ES-I3 (cell line): ENCODE data around the gene DPYSL5.

ENCODE experiments used
- H3K36me3 ChIP-seq: 2 replicates; pipeline ENCODE4 v1.6.1; 2013; ENCODE audit warnings: mild to moderate bottlenecking, low read length, control low read depth, moderate library complexity; ENCODE audit not compliant: insufficient read depth
- H3K4me1 ChIP-seq: 2 replicates; pipeline ENCODE4 v1.6.1; 2013; ENCODE audit warnings: mild to moderate bottlenecking, control low read depth, low read length; ENCODE audit not compliant: insufficient read depth
- H3K9ac ChIP-seq: 2 replicates; pipeline ENCODE4 v1.6.1; 2013; ENCODE audit warnings: low read depth, mild to moderate bottlenecking, low read length, moderate library complexity
- H3K9me3 ChIP-seq: 2 replicates; pipeline ENCODE4 v1.6.1; 2013; ENCODE audit warnings: mild to moderate bottlenecking, low read length, moderate library complexity; ENCODE audit not compliant: control insufficient read depth, insufficient read depth

Gene DPYSL5

DNA sequence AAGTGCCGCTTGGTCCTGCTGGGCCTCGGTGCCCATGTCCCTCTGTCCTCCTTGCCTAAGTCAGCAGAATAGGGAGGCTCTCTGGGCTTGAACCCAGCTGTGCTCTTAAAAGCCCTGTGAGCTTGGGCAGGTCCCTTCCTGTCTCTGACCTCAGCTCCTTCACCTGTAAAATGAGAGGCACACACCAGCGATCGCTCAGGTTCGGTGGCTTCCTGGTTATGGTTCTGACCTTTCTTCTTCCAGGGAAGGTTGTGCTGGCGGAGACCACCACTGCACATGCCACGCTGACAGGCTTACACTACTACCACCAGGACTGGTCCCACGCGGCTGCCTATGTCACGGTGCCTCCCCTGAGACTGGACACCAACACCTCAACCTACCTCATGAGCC is 86.4 kb downstream of the DPYSL5 start:
- Histone ChIP-seq H3K4me1 (no peaks in the 10 kb centered on the region), H3K9ac (no peak overlapping the region), H3K9me3 (no peaks in the 10 kb centered on the region), H3K36me3 (no peaks in the 10 kb centered on the region)

DNA sequence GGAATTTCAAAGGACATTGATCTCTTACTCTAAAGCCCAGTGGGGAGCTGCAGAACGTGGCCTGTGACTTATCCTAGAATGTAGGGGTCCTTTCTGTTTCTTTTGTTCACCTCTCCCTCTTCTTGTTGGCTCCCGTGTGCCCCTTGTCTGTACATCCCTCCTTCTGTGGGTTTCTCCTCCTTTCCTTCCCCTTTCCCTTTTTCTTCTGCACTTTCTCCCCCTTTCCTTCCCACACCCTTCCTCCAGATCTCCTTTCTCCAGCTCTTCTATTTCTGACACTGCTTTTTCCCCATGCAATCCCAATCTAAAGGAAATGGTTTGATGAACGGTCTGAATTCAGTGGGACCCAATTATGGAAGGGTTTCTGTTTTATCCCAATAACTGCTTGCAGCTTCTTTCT is 87.1 kb downstream of the DPYSL5 start:
- no peaks in the 10 kb centered on the region for H3K36me3 ChIP-seq
- no peaks in the 10 kb centered on the region for H3K4me1 ChIP-seq
- no peak overlapping the region for H3K9ac ChIP-seq
- no peaks in the 10 kb centered on the region for H3K9me3 ChIP-seq

DNA sequence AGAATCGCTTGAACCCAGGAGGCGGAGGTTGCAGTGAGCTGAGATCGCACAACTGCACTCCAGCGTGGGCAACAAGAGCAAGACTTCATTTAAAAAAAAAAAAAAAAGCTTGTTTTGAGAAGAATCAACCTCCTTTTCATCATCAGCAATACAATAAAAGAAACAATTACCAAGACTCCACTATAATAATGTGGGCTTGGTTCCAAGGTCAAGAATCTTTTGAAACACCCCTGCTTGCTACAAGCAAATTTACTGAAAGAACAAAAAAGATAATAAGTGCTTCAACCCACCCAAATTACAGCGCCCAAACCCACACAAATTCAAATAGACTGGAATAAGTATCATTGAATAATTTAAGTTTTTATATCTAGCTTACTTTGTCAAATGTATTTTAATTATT is 88.9 kb downstream of the DPYSL5 start:
- H3K4me1 ChIP-seq: no peaks in the 10 kb centered on the region
- no peaks in the 10 kb centered on the region for H3K36me3 ChIP-seq
- no peak overlapping the region for H3K9ac ChIP-seq
- no peaks in the 10 kb centered on the region for H3K9me3 ChIP-seq

DNA sequence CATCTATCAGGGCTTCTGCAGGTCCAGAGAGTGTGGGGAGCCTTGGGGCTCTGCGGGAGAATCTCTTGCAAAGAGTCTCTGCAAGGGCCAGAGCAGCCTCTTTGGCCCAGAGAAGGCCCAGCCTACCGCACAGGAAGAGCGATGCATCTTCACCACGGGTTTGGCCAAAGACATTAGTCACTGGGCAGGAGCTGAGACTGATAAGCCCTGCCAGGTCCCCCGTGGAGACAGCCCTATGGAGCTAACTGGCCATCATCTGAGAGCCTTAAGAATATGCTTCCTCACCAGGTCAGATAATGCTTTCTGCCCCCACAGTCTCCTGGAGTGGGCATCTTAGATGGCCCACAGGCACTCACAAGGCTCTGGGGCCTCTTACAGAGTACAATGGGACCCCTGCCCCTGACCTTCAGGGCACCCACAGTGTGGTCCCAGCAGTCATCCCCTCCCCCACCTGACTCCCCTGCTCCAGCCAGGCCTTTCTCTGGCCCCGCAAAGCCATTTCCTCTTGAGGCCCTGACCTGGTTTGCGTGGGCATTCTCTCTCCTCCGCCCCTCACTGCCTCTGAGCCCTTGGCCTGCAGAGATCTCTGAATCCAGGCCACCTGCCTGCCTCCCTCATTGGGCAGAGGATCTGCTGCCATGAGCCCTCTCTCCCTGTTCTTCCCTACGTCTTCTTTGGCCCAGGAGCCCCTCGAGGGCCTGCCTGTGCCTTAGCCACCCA is 90.6 kb downstream of the DPYSL5 start:
- Histone ChIP-seq H3K4me1 (no peaks in the 10 kb centered on the region), H3K9me3 (no peaks in the 10 kb centered on the region), H3K9ac (no peak overlapping the region), H3K36me3 (no peaks in the 10 kb centered on the region)

DNA sequence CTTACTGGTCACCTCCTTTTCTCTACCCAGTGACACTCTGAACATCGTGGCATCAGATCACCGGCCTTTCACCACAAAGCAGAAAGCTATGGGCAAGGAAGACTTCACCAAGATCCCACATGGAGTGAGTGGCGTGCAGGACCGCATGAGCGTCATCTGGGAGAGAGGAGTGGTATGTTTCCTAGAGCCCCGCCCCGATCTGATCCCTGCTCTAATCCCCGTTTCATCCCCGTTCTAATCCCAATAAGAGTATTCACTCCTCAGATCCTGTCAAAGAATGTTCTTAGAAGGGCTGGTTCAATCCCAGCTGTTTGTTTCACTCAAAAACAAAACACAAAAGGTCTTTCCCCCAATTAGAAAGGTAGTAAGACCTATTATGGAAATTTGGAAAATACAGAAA is 92.1 kb downstream of the DPYSL5 start:
- Histone ChIP-seq H3K9me3 (no peaks in the 10 kb centered on the region), H3K36me3 (no peaks in the 10 kb centered on the region), H3K4me1 (no peaks in the 10 kb centered on the region)

DNA sequence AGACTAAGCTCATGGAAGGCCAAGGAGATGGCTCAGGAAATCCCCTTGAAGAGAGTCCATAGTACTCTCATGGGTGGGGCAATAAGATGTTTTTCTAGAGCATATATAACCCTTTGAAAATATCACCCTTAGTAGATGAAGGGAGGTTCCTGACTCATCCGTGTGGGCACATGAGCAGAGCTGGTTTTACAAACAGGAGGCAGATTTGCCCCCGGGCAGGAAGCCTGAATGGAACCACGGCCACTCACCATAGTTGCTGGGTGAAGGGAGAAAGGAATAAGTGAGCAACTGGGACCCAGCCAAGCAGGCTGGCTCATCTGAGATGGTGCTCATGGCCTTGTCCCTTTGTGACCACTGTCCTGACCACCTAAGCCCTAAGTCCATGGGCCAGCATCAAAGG is 93.6 kb downstream of the DPYSL5 start:
- Histone ChIP-seq H3K9me3 (no peaks in the 10 kb centered on the region), H3K9ac (no peak overlapping the region), H3K4me1 (no peaks in the 10 kb centered on the region), H3K36me3 (no peaks in the 10 kb centered on the region)

More for the DNA sequence above, 92.1 kb downstream of the DPYSL5 start:
- no peak overlapping the region for H3K9ac ChIP-seq

DNA sequence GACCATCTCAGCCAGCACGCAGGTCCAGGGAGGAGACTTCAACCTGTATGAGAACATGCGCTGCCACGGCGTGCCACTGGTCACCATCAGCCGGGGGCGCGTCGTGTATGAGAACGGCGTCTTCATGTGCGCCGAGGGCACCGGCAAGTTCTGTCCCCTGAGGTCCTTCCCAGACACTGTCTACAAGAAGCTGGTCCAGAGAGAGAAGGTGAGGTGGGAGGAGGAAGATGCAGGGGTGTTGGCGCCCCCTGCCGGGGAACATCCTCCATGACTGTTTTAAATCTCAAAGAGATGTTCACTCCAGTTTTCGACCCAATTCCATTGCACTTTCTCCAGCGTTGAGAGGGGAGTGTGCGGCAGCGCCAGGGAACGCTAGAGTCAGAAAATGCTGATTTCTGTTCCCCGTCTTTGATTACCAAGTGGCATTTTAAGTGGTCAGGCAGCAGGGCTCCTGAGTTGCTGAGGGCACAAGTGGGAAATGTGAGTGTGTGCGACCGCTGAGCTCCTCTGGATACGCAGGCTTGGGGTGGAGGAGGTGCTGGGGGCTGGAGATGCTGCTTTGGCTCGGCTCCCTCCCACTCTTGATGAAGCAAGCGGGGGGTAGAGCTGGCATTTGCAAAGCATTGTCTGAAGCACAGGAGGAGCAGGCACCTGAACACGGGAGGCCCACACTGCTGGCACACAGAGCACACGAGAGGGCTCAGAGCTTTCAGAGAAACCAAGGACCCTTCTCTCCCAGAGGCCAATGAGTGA is 94.8 kb downstream of the DPYSL5 start:
- Histone ChIP-seq H3K9ac (peak overlapping the region; percentile 8; the same call in 1 of the 2 replicates), H3K4me1 (no peaks in the 10 kb centered on the region; the same call in 1 of the 2 replicates), H3K36me3 (no peaks in the 10 kb centered on the region), H3K9me3 (no peaks in the 10 kb centered on the region)

DNA sequence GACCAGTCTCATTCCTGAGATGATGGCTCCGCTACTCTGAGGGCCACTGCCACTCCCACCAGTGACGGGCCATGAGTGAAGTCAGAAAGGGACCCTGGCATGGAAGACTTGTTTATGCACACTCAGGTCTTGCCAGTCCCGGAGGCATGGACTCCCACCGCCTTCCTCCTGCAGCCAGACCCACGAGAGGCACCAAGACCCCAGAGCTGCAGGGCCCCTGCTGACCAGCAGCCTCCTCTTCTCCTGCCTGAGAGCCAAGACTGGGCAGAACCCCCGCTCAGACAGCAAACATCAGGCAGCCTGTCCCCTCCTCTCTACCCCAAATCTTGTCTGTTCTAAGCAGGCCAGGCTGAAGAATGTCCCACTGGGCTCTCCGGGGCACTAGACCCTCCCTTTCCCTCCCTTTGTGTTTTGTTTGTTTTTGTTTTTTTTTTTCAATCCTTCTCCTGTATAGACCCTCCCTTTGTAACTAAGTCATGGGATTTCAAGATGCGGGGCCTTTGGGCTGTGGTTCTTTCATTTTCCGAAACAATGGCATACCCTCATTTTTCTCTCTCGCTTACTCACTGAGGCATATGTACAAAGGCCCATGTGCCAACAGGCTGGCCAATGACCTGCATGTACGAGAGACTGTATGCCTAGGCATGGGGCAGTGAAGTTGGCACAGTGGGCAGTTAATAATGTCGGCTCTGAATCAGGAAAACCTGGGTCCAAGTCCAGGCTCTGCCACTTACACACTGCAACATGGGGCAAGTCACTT is 98.2 kb downstream of the DPYSL5 start:
- Histone ChIP-seq H3K4me1 (no peaks in the 10 kb centered on the region; the same call in 1 of the 2 replicates), H3K36me3 (no peaks in the 10 kb centered on the region), H3K9me3 (no peaks in the 10 kb centered on the region), H3K9ac (no peak overlapping the region)

DNA sequence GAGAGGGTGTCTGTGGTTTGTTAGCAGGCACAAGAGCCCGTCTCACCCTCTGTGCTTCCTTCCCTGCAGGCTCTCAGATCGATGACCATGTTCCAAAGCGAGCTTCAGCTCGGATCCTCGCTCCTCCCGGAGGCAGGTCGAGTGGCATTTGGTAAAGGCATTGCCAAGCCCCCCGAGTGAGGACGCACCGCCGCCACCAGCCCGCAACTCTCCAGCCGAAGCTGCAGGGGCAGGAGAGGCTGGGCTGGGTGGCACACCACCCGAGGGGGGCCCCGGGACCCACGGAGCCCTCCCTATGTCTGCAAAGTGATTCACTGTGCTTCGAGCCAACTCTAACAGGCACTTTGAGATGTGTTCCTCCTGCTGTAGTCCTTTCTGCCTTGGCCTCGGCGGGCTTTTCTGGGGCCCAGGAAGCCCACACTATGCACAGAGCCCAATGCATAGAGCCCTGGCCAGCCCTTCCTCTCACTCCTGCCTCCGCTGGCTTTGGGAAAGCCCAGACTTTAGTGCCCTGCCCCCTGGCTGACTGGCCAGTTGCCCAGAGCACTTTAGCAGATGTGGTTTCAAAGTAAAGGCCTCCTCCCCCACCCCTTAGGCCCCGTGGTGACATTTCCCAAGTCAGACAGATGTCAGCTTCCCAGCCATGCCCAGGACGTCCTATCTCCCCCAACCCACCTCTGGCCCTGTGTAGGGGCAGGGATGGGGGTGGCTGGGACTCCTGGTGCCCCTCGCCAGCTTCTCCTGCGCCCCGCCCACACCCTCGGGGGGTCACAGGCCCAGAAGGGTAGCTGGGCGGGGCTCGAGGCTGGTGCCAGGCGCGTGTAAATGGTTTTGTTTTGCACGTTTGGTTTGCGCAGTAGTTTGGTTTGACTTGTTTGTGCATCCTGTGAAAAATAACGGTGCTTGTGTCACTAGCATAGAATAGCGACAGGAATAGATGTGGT is 99.2 kb downstream of the DPYSL5 start:
- no peaks in the 10 kb centered on the region for H3K36me3 ChIP-seq
- no peaks in the 10 kb centered on the region for H3K9me3 ChIP-seq
- H3K4me1 ChIP-seq: no peaks in the 10 kb centered on the region; the same call in 1 of the 2 replicates
- H3K9ac ChIP-seq: no peak overlapping the region

DNA sequence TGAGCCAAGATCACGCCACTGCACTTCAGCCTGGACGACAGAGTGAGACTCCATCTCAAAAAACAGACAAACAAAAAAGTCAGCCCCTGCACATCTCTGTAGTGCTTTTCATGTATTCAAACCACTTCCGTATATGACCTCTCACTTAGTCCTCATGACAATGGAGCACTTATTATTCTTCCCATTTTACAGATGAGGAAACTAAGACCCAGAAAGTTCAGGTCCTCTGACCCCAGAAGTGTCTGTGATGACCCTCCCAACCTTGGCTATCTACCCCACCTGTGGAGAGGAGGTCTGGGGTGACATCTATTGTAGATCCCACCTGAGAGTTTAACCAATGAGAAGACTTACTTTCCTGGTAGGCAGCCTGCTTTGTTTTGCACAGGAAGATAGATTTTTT is 100.9 kb downstream of the DPYSL5 start:
- no peak overlapping the region for H3K9ac ChIP-seq
- H3K36me3 ChIP-seq: no peaks in the 10 kb centered on the region
- no peaks in the 10 kb centered on the region; the same call in 1 of the 2 replicates for H3K4me1 ChIP-seq
- no peaks in the 10 kb centered on the region for H3K9me3 ChIP-seq

DNA sequence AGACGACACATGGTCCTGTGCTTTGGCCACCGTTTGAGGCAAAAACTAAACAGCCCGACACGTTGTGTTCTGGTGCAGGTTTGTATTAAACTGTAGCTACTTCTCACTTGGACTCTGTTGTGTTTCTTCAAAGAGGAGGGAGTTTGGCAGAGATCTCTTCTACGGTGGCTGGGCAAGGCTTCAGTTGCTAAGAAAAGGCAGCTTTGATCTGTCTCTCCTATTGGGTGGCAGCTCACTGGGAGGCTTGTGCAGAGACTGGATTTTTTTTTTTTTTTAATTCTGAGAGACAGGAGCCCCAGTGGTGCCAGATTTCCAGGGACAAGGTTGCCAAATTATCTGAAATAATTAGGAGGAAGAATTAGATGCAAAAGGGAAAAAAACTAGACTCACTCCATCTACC is 102.3 kb downstream of the DPYSL5 start:
- Histone ChIP-seq H3K9me3 (no peaks in the 10 kb centered on the region), H3K4me1 (no peaks in the 10 kb centered on the region; the same call in 1 of the 2 replicates), H3K36me3 (no peaks in the 10 kb centered on the region), H3K9ac (no peak overlapping the region)

DNA sequence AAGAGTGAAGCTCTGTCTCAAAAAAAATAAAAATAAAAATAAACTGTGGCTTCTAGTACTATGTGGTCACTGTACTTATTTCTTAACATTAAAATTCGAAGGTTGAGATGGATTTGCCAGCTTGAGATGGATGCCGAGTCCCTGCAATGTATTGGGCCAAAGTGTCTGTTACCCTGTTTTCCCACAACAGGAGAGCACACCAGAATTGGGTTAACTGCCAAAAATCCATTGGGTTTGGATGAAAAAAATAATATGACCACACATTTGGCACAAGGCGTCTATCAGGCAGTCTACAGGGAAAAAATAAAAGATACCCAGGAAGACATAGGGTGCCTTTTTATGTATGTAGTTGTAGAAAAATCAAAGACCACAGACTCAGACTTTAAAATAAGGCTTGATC is 103.3 kb downstream of the DPYSL5 start:
- Histone ChIP-seq H3K9me3 (no peaks in the 10 kb centered on the region), H3K9ac (no peak overlapping the region), H3K36me3 (no peaks in the 10 kb centered on the region), H3K4me1 (no peaks in the 10 kb centered on the region; the same call in 1 of the 2 replicates)

DNA sequence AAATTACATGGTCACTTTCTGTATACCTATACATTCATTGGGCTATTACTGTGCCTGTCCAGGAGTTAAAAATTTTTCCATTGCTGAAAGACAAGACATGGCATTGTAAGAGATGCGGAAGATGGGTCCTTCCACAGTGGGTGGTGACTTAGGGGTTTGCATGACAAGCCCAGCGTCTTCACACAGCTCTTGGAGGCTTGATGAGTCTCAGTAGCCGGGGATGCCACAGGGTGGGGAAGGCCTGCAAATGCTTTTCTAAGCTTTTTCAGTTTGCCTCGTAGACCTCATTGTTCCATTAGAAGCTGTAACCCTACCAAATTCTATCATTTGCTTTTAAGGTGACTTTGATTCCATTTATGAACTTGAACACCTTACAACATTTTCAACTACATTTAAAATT is 104.4 kb downstream of the DPYSL5 start:
- H3K9ac ChIP-seq: no peak overlapping the region
- no peaks in the 10 kb centered on the region for H3K4me1 ChIP-seq
- no peaks in the 10 kb centered on the region for H3K9me3 ChIP-seq
- H3K36me3 ChIP-seq: no peaks in the 10 kb centered on the region

DNA sequence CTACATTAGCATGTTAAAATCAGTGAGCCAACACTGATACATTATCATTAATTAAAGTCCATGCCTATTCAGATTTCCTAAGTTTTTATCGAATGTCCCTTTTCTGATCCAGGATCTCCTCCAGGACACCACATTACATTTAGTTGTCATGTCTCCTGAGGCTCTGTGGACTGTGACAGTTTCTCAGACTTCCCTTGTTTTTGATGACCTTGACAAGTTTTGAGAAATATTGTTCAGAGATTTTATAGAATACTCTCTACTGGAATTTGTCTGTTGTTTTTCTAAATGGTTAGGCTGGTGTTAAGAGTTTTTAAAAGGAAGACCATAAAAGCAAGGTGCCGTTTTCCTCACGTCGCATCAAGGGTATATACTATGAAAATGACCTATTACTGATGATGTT is 106.2 kb downstream of the DPYSL5 start:
- Histone ChIP-seq H3K9ac (no peak overlapping the region), H3K36me3 (no peaks in the 10 kb centered on the region), H3K4me1 (no peaks in the 10 kb centered on the region), H3K9me3 (no peaks in the 10 kb centered on the region)
